ENCODE data around the gene AJM1. TPM values are rescaled to one million over a fixed set of nuclear protein-coding genes. Genes with fewer than 3 reads are reported as not detected.
"Not testable (repeated sequence)": the region's sequence is repeated elsewhere in the genome, so short reads cannot be mapped to it uniquely, and the experiment has no call there.

AJM1 gene
- total RNA-seq, 1 experiment from 2014 or later, result 3.1 TPM

GRCh38 chr9:136843801-136844740, 1.8 kb downstream of the AJM1 start:
- DNase-seq (ENCODE audit: low read depth), result not testable (repeated sequence)

- DNase-seq (ENCODE audit: low read depth), result no peak
Observed at GRCh38 chr9:136844761-136845464, 2.6 kb downstream of the AJM1 start.

- DNase-seq (ENCODE audit: low read depth), result no peak
Observed at GRCh38 chr9:136845465-136846260, 3.4 kb downstream of the AJM1 start.

- DNase-seq (ENCODE audit: low read depth), result no peak
Observed at GRCh38 chr9:136846376-136847087, 4.3 kb downstream of the AJM1 start.

GRCh38 chr9:136847088-136847825, 5.0 kb downstream of the AJM1 start:
- no peak for DNase-seq (ENCODE audit: low read depth)

GRCh38 chr9:136847826-136848392, 5.6 kb downstream of the AJM1 start:
- DNase-seq (ENCODE audit: low read depth), result peak; percentile 77

- DNase-seq (ENCODE audit: low read depth), result peak; percentile 46
Observed at GRCh38 chr9:136848393-136849037, 6.2 kb downstream of the AJM1 start.

- peak; percentile 98 for DNase-seq (ENCODE audit: low read depth)
Observed at GRCh38 chr9:136849038-136849959, 7.0 kb downstream of the AJM1 start, which contains the start of gene PHPT1. PHPT1 (plus strand) TSS chr9:136849409; CDS start chr9:136849431, 22 bp downstream.

- no peak for DNase-seq (ENCODE audit: low read depth)
Observed at GRCh38 chr9:136849960-136850865, 7.9 kb downstream of the AJM1 start.

- no peak for DNase-seq (ENCODE audit: low read depth)
Observed at GRCh38 chr9:136850866-136851775, 8.8 kb downstream of the AJM1 start.

GRCh38 chr9:136851941-136852663, 9.8 kb downstream of the AJM1 start, which contains the start of gene MAMDC4:
MAMDC4 (plus strand) TSS chr9:136852346; CDS start chr9:136852417, 71 bp downstream.
- no peak for DNase-seq (ENCODE audit: low read depth)

- DNase-seq (ENCODE audit: low read depth), result no peak
Observed at GRCh38 chr9:136852664-136853595, 10.7 kb downstream of the AJM1 start.

- no peak for DNase-seq (ENCODE audit: low read depth)
Observed at GRCh38 chr9:136853596-136854112, 11.4 kb downstream of the AJM1 start.
